ENCODE data around the gene NOTCH4.

NOTCH4 gene

GRCh38 chr6:32176476-32177182 lies 47.2 kb downstream of the NOTCH4 start:
- no peak; the same call in 2 of the 3 replicates for ATAC-seq
- no peak for TF ChIP-seq TSHZ2 (CRISPR knock-in tag; IDR thresholded peaks at IDR 0.05)
- no peak for TF ChIP-seq ZNF8 (CRISPR knock-in tag; IDR thresholded peaks at IDR 0.05)
- no peak for TF ChIP-seq PATZ1 (CRISPR knock-in tag; IDR thresholded peaks at IDR 0.05; ENCODE audit: borderline replicate concordance)
- TF ChIP-seq RARB (CRISPR knock-in tag; IDR thresholded peaks at IDR 0.05), result no peak
- TF ChIP-seq, protein P1, sequence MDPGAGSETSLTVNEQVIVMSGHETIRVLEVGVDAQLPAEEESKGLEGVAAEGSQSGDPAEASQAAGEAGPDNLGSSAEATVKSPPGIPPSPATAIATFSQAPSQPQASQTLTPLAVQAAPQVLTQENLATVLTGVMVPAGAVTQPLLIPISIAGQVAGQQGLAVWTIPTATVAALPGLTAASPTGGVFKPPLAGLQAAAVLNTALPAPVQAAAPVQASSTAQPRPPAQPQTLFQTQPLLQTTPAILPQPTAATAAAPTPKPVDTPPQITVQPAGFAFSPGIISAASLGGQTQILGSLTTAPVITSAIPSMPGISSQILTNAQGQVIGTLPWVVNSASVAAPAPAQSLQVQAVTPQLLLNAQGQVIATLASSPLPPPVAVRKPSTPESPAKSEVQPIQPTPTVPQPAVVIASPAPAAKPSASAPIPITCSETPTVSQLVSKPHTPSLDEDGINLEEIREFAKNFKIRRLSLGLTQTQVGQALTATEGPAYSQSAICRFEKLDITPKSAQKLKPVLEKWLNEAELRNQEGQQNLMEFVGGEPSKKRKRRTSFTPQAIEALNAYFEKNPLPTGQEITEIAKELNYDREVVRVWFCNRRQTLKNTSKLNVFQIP (CRISPR knock-in tag; IDR thresholded peaks at IDR 0.05; ENCODE audit: borderline replicate concordance, low read depth), result no peak
- no peak for TF ChIP-seq ZFP3 (CRISPR knock-in tag; IDR thresholded peaks at IDR 0.05)
- no peak for TF ChIP-seq SNAI2 (CRISPR knock-in tag; IDR thresholded peaks at IDR 0.05)
- TF ChIP-seq ZNF565 (CRISPR knock-in tag; conservative IDR thresholded peaks at IDR 0.05; ENCODE audit: low read depth), result no peak
- TF ChIP-seq BACH2 (CRISPR knock-in tag; IDR thresholded peaks at IDR 0.05; ENCODE audit: borderline replicate concordance), result no peak
- TF ChIP-seq, protein P2, sequence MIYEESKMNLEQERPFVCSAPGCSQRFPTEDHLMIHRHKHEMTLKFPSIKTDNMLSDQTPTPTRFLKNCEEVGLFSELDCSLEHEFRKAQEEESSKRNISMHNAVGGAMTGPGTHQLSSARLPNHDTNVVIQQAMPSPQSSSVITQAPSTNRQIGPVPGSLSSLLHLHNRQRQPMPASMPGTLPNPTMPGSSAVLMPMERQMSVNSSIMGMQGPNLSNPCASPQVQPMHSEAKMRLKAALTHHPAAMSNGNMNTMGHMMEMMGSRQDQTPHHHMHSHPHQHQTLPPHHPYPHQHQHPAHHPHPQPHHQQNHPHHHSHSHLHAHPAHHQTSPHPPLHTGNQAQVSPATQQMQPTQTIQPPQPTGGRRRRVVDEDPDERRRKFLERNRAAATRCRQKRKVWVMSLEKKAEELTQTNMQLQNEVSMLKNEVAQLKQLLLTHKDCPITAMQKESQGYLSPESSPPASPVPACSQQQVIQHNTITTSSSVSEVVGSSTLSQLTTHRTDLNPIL (CRISPR knock-in tag; IDR thresholded peaks at IDR 0.05; ENCODE audit: low read depth), result no peak
- TF ChIP-seq GLIS3 (CRISPR knock-in tag; IDR thresholded peaks at IDR 0.05), result no peak
- no peak for TF ChIP-seq CSRNP3 (CRISPR knock-in tag; IDR thresholded peaks at IDR 0.05)
- no peak for TF ChIP-seq ISL1 (CRISPR knock-in tag; IDR thresholded peaks at IDR 0.05)
- no peak for TF ChIP-seq CSDC2 (CRISPR knock-in tag; IDR thresholded peaks at IDR 0.05)
- TF ChIP-seq ZC3H10 (CRISPR knock-in tag; IDR thresholded peaks at IDR 0.05), result no peak

GRCh38 chr6:32175711-32176475 lies 48.0 kb downstream of the NOTCH4 start, which contains the start of gene AGPAT1:
AGPAT1 (minus strand) TSS chr6:32176084; CDS start chr6:32171496, 4,588 bp downstream.
- TF ChIP-seq PATZ1 (CRISPR knock-in tag; IDR thresholded peaks at IDR 0.05; ENCODE audit: borderline replicate concordance) (peak; percentile 14; the same call in 1 of the 2 replicates), ZC3H10 (CRISPR knock-in tag; IDR thresholded peaks at IDR 0.05) (no peak), ESRRG (CRISPR knock-in tag; IDR thresholded peaks at IDR 0.05) (no peak), ZNF8 (CRISPR knock-in tag; IDR thresholded peaks at IDR 0.05) (no peak), ZNF70 (CRISPR knock-in tag; IDR thresholded peaks at IDR 0.05) (no peak)
- ATAC-seq, result peak; percentile 77

All from SK-N-SH treated with all-trans-retinoic acid at 6 μM for 48 hours (cell line).